Upper lobe of left lung (tissue), 6 donors: ENCODE results near the gene MAK. TPM values are rescaled to one million over a fixed set of nuclear protein-coding genes. Genes with fewer than 3 reads are reported as not detected.

Source experiments
- ATAC-seq, 2 donors: fragments of 200-7000 bp; cut with Tn5 transposase; one replicate each; pipeline ENCODE4 v1.9.1; 2022; ENCODE audit warnings: mild to moderate bottlenecking in 2 of 2, moderate library complexity in 2 of 2; ENCODE audit not compliant: low FRiP score in 2 of 2
- DNase-seq, 2 donors: peaks; one replicate each; pipeline ENCODE4 v3.0.0-alpha.2; 2019 to 2020
- H3K27ac ChIP-seq, 4 donors: fragments of 200-600 bp; sonication (generic); one replicate each; pipeline ENCODE4 v1.5.1; 2016 to 2019
- H3K27me3 ChIP-seq, 4 donors: fragments of 200-600 bp; sonication (generic); one replicate each; pipeline ENCODE4 v1.5.1; 2017 to 2019
- H3K36me3 ChIP-seq, 4 donors: fragments of 200-600 bp; sonication (generic); one replicate each; pipeline ENCODE4 v1.5.1; 2016 to 2019
- H3K4me1 ChIP-seq, 4 donors: fragments of 200-600 bp; sonication (generic); one replicate each; pipeline ENCODE4 v1.5.1; 2018 to 2019
- H3K4me3 ChIP-seq, 4 donors: fragments of 200-600 bp; sonication (generic); one replicate each; pipeline ENCODE4 v1.5.1; 2017 to 2019; ENCODE audit warnings: mild to moderate bottlenecking in 2 of 4, moderate library complexity in 1 of 4
- H3K9me3 ChIP-seq, 4 donors: fragments of 200-600 bp; sonication (generic); one replicate each; pipeline ENCODE4 v1.5.1; 2018 to 2019
- CTCF ChIP-seq, 6 experiments: fragments of 450-650 bp in 4 of 6; fragments of 200-600 bp in 2 of 6; sonication (generic) in 2 of 6; IDR thresholded peaks; one replicate each; pipeline ENCODE4 v1.5.1; 2016 to 2019; ENCODE audit warnings: antibody characterized with exemption in 6 of 6
- EP300 ChIP-seq, 4 donors: sonication (generic); formaldehyde crosslinking; IDR thresholded peaks; one replicate each; pipeline ENCODE4 v1.5.1; 2017; ENCODE audit warnings: antibody characterized with exemption in 4 of 4, control low read depth in 2 of 4
- POLR2A ChIP-seq, 4 donors: fragments of 450-650 bp; IDR thresholded peaks; one replicate each; pipeline ENCODE4 v1.5.1; 2016 to 2017; ENCODE audit warnings: antibody characterized with exemption in 4 of 4, mild to moderate bottlenecking in 2 of 4
- POLR2AphosphoS5 ChIP-seq, 2 donors: sonication (generic); formaldehyde crosslinking; IDR thresholded peaks; one replicate each; pipeline ENCODE4 v1.5.1; 2017; ENCODE audit warnings: antibody characterized with exemption in 2 of 2
- WGBS, 2 donors: methylation state at CpG; one replicate each; pipeline ENCODE4 v1.1.5; 2017 to 2018; 5-methylcytosine and 5-hydroxymethylcytosine counted together
- total RNA-seq, 6 donors: library from RNA; depleted of rRNA in 4 of 6; stranded (reverse); fragments of >200 nt in 4 of 6; gene quantifications; one replicate each; pipeline versions ENCODE4 v1.1.0 to v1.2.1, GENCODE V29; 2016 to 2021
- donor health status: DM: no; HTN: no; CAD: no; lungs with moderate emphysema.
- donor health status: DM: no; HTN: yes; CAD: no; lungs with severe emphysema.

The MAK gene
- total RNA-seq, 6 donors from 2014 or later, result 0.57 to 5.3 (median 1.8) TPM; not detected in 1

- H3K9me3 ChIP-seq, result no peaks in the 10 kb centered on the region
- no peak for TF ChIP-seq CTCF (IDR thresholded peaks at IDR 0.05)
- no peak for TF ChIP-seq POLR2AphosphoS5 (IDR thresholded peaks at IDR 0.05)
- TF ChIP-seq POLR2A (IDR thresholded peaks at IDR 0.05), result no peak
- TF ChIP-seq EP300 (IDR thresholded peaks at IDR 0.05), result no peak
- DNase-seq, result no peak
- no peaks in the 10 kb centered on the region for H3K36me3 ChIP-seq
- WGBS, 2 donors, result 56 to 58% methylated on average over 8 of the region's 8 CpGs
- H3K4me3 ChIP-seq, result peak overlapping the region in 3 of 4 donors; percentile 59 to 74 (median 69)
- peaks cover 0 to 8% (median 0%) of the 10 kb centered on the region in 4 donors for H3K27me3 ChIP-seq
- ATAC-seq, result peak; percentile 59 to 60
- peak overlapping the region; percentile 73 to 79 (median 74) for H3K27ac ChIP-seq
- peaks cover 0 to 19% (median 10%) of the 10 kb centered on the region in 4 donors for H3K4me1 ChIP-seq
These were observed 525 bp upstream of the MAK start for GRCh38 chr6:10838794-10839333.

- peak in 1 of 2 donors; percentile 2 for ATAC-seq
- Histone ChIP-seq H3K36me3 (no peaks in the 10 kb centered on the region), H3K9me3 (no peaks in the 10 kb centered on the region), H3K27me3 (peaks cover 0 to 8% (median 0%) of the 10 kb centered on the region in 4 donors), H3K4me1 (peaks cover 0 to 19% (median 10%) of the 10 kb centered on the region in 4 donors), H3K4me3 (peak overlapping the region; percentile 59 to 74 (median 66)), H3K27ac (peak overlapping the region in 1 of 4 donors; percentile 73)
- peak; percentile 21 to 80 for DNase-seq
- WGBS, 2 donors, result 1 to 2% methylated on average over 16 to 22 of the region's 22 CpGs
- TF ChIP-seq POLR2A (IDR thresholded peaks at IDR 0.05), result no peak
- no peak for TF ChIP-seq CTCF (IDR thresholded peaks at IDR 0.05)
These were observed 731 bp downstream of the MAK start for GRCh38 chr6:10837622-10837994.

GRCh38 chr6:10837009-10837621 lies 1.2 kb downstream of the MAK start:
- H3K9me3 ChIP-seq, result no peaks in the 10 kb centered on the region
- TF ChIP-seq EP300 (IDR thresholded peaks at IDR 0.05) (no peak), POLR2AphosphoS5 (IDR thresholded peaks at IDR 0.05) (no peak), CTCF (IDR thresholded peaks at IDR 0.05) (no peak)
- no peaks in the 10 kb centered on the region for H3K36me3 ChIP-seq
- peaks cover 0 to 8% (median 0%) of the 10 kb centered on the region in 4 donors for H3K27me3 ChIP-seq
- no peak overlapping the region for H3K27ac ChIP-seq
- 3 to 6% methylated on average over 20 of the region's 20 CpGs for WGBS, 2 donors
- H3K4me3 ChIP-seq, result peak overlapping the region; percentile 59 to 74 (median 66)
- peak in 1 of 2 donors; percentile 55 for ATAC-seq
- DNase-seq, result peak; percentile 49 to 66
- H3K4me1 ChIP-seq, result peaks cover 0 to 19% (median 10%) of the 10 kb centered on the region in 4 donors

GRCh38 chr6:10834823-10835222 lies 3.5 kb downstream of the MAK start:
- H3K4me3 ChIP-seq, result no peak overlapping the region
- DNase-seq (peak in 1 of 2 donors; percentile 45), ATAC-seq (no peak)
- WGBS, 2 donors, result 92 to 94% methylated on average over 11 of the region's 11 CpGs
- no peaks in the 10 kb centered on the region for H3K36me3 ChIP-seq
- no peak for TF ChIP-seq EP300 (IDR thresholded peaks at IDR 0.05)
- no peak for TF ChIP-seq POLR2A (IDR thresholded peaks at IDR 0.05)
- TF ChIP-seq POLR2AphosphoS5 (IDR thresholded peaks at IDR 0.05), result no peak
- no peak for TF ChIP-seq CTCF (IDR thresholded peaks at IDR 0.05)
- H3K27ac ChIP-seq, result no peak overlapping the region
- peaks cover 0 to 8% (median 0%) of the 10 kb centered on the region in 4 donors for H3K27me3 ChIP-seq
- H3K4me1 ChIP-seq, result peaks cover 0 to 19% (median 10%) of the 10 kb centered on the region in 4 donors
- no peaks in the 10 kb centered on the region for H3K9me3 ChIP-seq
